Loucy (cell line): ENCODE data around the gene FAM9A.

Experiments used
- H2AFZ ChIP-seq: fragments of 200-600 bp; sonication (generic); 2 replicates; pipeline ENCODE4 v1.6.0; 2016; ENCODE audit warnings: antibody characterized with exemption, mild to moderate bottlenecking, low read length, moderate library complexity
- H3F3A ChIP-seq: fragments of 200-600 bp; 2 replicates; pipeline ENCODE4 v1.6.0; 2016; ENCODE audit warnings: antibody characterized with exemption, low read depth, mild to moderate bottlenecking
- H3K27me3 ChIP-seq: fragments of 200-600 bp; sonication (generic); 2 replicates; pipeline ENCODE4 v1.6.1; 2014; ENCODE audit warnings: low read length, mild to moderate bottlenecking; ENCODE audit not compliant: insufficient read depth, poor library complexity, severe bottlenecking
- H3K36me3 ChIP-seq: fragments of 200-600 bp; sonication (generic); 2 replicates; pipeline ENCODE4 v1.6.1; 2016; ENCODE audit warnings: low read length; ENCODE audit not compliant: insufficient read depth
- H3K4me1 ChIP-seq: fragments of 200-600 bp; sonication (generic); 2 replicates; pipeline ENCODE4 v1.5.1; 2014; ENCODE audit warnings: low read length, mild to moderate bottlenecking; ENCODE audit not compliant: insufficient read depth, poor library complexity, severe bottlenecking
- H3K4me2 ChIP-seq: fragments of 200-600 bp; sonication (generic); 2 replicates; pipeline ENCODE4 v1.6.0; 2014; ENCODE audit warnings: antibody characterized with exemption, low read length, low read depth, mild to moderate bottlenecking; ENCODE audit not compliant: poor library complexity, severe bottlenecking
- H3K4me3 ChIP-seq: fragments of 200-600 bp; sonication (generic); 2 replicates; pipeline ENCODE4 v1.5.1; 2014; ENCODE audit warnings: low read length, mild to moderate bottlenecking, mixed read lengths; ENCODE audit not compliant: poor library complexity, severe bottlenecking
- H3K79me2 ChIP-seq: fragments of 200-600 bp; sonication (generic); 2 replicates; pipeline ENCODE4 v1.6.1; 2014; ENCODE audit warnings: low read length; ENCODE audit not compliant: insufficient read depth
- H3K9ac ChIP-seq: fragments of 200-600 bp; sonication (generic); 2 replicates; pipeline ENCODE4 v1.6.0; 2014; ENCODE audit warnings: mild to moderate bottlenecking, low read depth, low read length, moderate library complexity; ENCODE audit not compliant: poor library complexity, severe bottlenecking
- H3K9me2 ChIP-seq: fragments of 200-600 bp; sonication (generic); replicated peaks from 2 replicates; pipeline ENCODE4 v1.6.1; 2016; ENCODE audit warnings: low read depth, low read length, mixed read lengths
- H3K9me3 ChIP-seq: fragments of 200-600 bp; sonication (generic); 2 replicates; pipeline ENCODE4 v1.6.1; 2014; ENCODE audit warnings: mild to moderate bottlenecking, antibody characterized with exemption, low read length, low read depth; ENCODE audit not compliant: insufficient read depth
- H4K20me1 ChIP-seq: fragments of 200-600 bp; sonication (generic); 2 replicates; pipeline ENCODE4 v1.6.0; 2014; ENCODE audit warnings: antibody characterized with exemption, low read length, mild to moderate bottlenecking; ENCODE audit not compliant: insufficient read depth, poor library complexity, severe bottlenecking
- EZH2phosphoT487 ChIP-seq: fragments of 200-600 bp; IDR thresholded peaks from 2 replicates; pipeline ENCODE4 v1.6.1; 2018; ENCODE audit warnings: antibody characterized with exemption, mild to moderate bottlenecking, moderate library complexity, borderline replicate concordance
- TF ChIP-seq, protein P1 (sequence below): fragments of 200-600 bp; sonication (generic); conservative IDR thresholded peaks from 2 replicates; pipeline ENCODE4 v1.5.1; 2014; ENCODE audit warnings: mild to moderate bottlenecking, antibody characterized with exemption, low read length

Gene FAM9A

GRCh38 chrX:8801041-8801599 is at the start of gene FAM9A:
Gene FAM9A (minus strand): TSS chrX:8801383. CDS start chrX:8800171, 1,212 bp downstream.
- Histone ChIP-seq H4K20me1 (no peaks in the 10 kb centered on the region), H3K9me2 (no peaks in the 10 kb centered on the region), H3K27me3 (no peaks in the 10 kb centered on the region), H3K4me2 (no peak within 1 kb of the TSS), H3K4me1 (no peaks in the 10 kb centered on the region), H3K4me3 (no peak within 1 kb of the TSS), H3F3A (no peaks in the 10 kb centered on the region), H3K79me2 (no peaks in the 10 kb centered on the region), H2AFZ (no peak within 1 kb of the TSS), H3K9ac (no peak within 1 kb of the TSS), H3K36me3 (no peaks in the 10 kb centered on the region), H3K9me3 (no peaks in the 10 kb centered on the region)
- TF ChIP-seq, protein P1, sequence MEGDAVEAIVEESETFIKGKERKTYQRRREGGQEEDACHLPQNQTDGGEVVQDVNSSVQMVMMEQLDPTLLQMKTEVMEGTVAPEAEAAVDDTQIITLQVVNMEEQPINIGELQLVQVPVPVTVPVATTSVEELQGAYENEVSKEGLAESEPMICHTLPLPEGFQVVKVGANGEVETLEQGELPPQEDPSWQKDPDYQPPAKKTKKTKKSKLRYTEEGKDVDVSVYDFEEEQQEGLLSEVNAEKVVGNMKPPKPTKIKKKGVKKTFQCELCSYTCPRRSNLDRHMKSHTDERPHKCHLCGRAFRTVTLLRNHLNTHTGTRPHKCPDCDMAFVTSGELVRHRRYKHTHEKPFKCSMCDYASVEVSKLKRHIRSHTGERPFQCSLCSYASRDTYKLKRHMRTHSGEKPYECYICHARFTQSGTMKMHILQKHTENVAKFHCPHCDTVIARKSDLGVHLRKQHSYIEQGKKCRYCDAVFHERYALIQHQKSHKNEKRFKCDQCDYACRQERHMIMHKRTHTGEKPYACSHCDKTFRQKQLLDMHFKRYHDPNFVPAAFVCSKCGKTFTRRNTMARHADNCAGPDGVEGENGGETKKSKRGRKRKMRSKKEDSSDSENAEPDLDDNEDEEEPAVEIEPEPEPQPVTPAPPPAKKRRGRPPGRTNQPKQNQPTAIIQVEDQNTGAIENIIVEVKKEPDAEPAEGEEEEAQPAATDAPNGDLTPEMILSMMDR: no peak
- no peak for TF ChIP-seq EZH2phosphoT487

- no peak overlapping the region for H3K4me2 ChIP-seq
- H3K36me3 ChIP-seq: no peaks in the 10 kb centered on the region
- no peak overlapping the region for H2AFZ ChIP-seq
- no peaks in the 10 kb centered on the region for H4K20me1 ChIP-seq
- H3K79me2 ChIP-seq: no peaks in the 10 kb centered on the region
- no peaks in the 10 kb centered on the region for H3K9me2 ChIP-seq
- H3K4me1 ChIP-seq: no peaks in the 10 kb centered on the region
- H3K9me3 ChIP-seq: no peaks in the 10 kb centered on the region
- no peak overlapping the region for H3K9ac ChIP-seq
- H3K4me3 ChIP-seq: no peak overlapping the region
- no peak for TF ChIP-seq EZH2phosphoT487
- TF ChIP-seq, protein P1: no peak
- H3F3A ChIP-seq: no peaks in the 10 kb centered on the region
- no peaks in the 10 kb centered on the region for H3K27me3 ChIP-seq
Measured at GRCh38 chrX:8850478-8850877, 49.3 kb upstream of the FAM9A start.

- Histone ChIP-seq H3K9me2 (no peaks in the 10 kb centered on the region), H3K9me3 (no peaks in the 10 kb centered on the region), H2AFZ (no peak overlapping the region), H3F3A (no peaks in the 10 kb centered on the region), H3K79me2 (no peaks in the 10 kb centered on the region), H3K4me1 (no peaks in the 10 kb centered on the region), H3K27me3 (no peaks in the 10 kb centered on the region), H4K20me1 (no peaks in the 10 kb centered on the region), H3K4me3 (no peak overlapping the region), H3K4me2 (no peak overlapping the region), H3K36me3 (no peaks in the 10 kb centered on the region), H3K9ac (no peak overlapping the region)
- TF ChIP-seq, protein P1: 0 out of 2 replicates have a peak, but pooled peaks have one; percentile 20
- TF ChIP-seq EZH2phosphoT487: no peak
Measured at GRCh38 chrX:8849945-8850344, 48.8 kb upstream of the FAM9A start.
